GM19324 (cell line): Measurements from ENCODE around the gene OTUB2.

Experiments
- ATAC-seq: cut with Tn5 transposase; IDR thresholded peaks from one replicate; pipeline ENCODE4 v1.9.1; 2021; ENCODE audit warnings: mild to moderate bottlenecking, moderate library complexity; ENCODE audit not compliant: unreplicated experiment, low FRiP score

Gene OTUB2

DNA sequence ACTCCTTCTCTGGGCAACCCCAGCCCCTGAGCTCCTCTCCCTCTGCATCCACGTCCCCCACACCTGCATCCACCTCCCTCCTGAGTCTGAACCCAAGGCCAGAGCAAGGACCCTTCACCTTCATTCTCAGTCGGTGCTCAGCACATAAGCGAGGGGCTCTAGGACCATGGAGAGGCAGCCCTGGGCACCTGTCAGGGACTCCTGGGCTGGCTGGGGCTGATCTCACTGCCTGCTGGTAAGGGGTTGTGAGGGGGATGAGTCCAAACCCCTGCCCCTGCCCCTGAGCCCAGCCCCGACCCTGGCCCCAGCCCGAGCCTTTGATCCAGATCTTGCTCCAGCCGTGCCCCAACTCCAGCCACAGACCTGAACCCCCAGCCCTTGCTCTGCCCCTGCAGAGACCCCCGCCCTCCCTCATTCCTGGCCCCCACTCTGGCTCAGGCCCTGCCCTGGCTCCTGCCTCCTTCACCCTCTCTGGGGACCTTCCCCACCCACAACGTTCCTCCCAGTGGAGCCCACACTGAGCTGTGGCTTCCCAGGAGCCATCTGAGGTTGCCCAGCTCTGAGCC, 29.9 kb upstream of the OTUB2 start:
- ATAC-seq, result no peak

- ATAC-seq, result no peak
Observed at GRCh38 chr14:93997082-93997481, 29.1 kb upstream of the OTUB2 start, which contains the start of gene CCDC197. Gene CCDC197 (plus strand): TSS chr14:93997301. CDS start chr14:93998132, 831 bp downstream.

DNA sequence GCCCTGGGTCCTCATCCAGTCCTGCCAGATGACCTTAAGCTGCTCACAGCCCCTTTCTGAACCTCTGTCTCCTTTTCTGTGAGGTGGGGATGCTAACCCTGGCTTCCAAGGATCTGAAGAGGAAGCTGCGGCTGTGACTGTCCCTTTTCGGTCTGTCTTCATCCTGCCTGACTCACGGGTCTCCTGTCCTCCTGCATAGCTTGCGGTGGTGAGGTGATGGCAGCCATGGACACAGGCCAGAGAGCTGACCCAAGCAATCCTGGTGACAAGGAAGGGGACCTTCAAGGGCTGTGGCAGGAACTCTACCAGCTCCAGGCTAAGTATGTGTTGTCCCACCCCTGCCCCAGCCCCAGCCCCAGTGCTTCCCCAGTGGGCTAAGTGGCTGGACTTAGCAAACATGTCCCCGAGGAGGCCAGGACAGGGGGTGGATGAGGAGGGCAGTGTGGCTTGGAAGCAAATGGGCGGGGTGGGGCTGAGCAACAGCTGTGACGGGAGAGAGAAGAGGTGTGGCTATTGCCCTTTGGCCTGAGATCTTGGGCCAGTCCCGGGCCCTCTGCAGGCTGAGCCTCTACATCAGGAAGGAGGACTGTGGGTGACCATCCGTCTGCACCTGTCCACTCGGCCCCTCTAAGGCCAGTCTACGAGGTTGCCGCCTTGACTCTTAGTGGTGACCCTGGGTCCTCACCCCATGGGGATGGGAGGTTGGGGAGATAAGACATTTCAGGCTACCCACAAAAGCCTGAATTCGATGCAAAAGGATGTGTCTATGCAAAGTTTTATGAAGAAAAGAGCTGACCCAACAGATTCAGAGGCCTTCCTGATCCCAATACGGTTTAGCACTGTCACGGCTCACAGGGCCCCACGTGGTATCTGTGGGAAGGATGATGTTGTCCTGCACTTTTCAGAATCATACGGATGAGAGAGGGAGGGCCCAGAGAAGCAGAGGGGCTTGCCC, 27.9 kb upstream of the OTUB2 start:
- ATAC-seq, result no peak

GRCh38 chr14:93998871-93999403, 27.2 kb upstream of the OTUB2 start:
- ATAC-seq, result no peak

GRCh38 chr14:93999573-93999972, 26.6 kb upstream of the OTUB2 start:
- ATAC-seq, result no peak

DNA sequence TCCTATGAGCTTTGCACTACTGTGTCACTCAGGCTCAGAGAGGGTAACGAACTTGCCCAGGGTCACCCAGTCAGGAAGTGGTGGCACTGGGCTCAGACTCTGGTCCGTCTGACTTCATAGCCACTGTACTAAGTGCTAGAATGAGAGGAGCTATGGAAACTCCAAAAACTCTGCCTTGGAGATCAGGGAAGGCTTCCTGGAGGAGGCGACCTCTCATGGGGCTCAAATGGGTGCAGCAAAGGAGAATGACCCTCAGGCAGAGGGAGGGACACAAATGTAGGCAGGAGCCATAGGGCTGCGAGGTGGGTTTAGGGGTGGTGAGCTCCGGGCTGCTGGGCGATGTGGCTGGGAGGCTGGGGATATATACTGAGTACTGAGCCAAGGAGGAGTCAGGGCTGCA, 25.9 kb upstream of the OTUB2 start:
- no peak for ATAC-seq

- no peak for ATAC-seq
Observed at GRCh38 chr14:94001016-94001415, 25.1 kb upstream of the OTUB2 start.

DNA sequence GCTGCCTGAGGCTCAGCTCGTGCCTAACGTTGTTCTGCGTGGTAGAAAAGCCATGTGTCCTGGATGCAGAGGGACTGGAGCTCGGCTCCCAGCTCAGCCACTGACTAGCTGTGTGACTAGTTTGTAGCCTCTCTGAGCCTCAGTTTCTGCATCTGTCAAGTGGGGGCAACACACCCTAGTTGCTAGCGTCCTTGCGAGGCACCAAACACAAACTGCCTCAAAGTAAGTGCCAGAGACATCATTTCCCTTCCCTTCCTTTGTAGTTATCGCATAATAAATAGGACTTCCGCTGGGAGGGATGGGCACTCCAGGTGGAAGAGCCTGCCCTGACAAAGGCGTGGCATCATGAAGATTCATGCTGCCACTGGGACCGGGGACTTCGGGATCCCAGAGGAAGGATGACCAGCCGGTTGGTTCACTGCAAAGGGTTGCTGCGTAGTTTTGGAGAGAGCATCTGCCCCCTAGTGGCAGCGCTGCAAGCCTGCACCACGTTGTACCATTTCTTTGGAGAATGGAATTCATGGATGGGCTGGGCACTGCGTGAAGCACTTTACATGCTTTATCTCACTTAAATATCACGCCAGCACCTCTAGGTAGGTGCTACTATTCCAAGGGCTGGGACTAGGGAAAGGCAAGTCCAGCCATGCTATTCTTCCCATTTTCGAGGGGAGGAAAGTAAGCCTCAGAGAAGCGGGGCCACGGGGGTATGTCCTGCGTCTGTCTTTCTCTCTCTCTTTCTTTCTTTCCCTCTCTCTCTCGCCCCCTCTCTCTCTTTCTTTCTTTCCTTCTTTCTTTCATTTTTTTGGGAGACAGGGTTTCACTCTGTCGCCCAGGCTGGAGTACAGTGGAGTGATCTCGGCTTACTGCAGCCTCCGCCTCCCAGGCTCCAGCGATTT, 24.4 kb upstream of the OTUB2 start:
- peak; percentile 48 for ATAC-seq

- ATAC-seq, result no peak
Observed at GRCh38 chr14:94003397-94003796, 22.7 kb upstream of the OTUB2 start.

DNA sequence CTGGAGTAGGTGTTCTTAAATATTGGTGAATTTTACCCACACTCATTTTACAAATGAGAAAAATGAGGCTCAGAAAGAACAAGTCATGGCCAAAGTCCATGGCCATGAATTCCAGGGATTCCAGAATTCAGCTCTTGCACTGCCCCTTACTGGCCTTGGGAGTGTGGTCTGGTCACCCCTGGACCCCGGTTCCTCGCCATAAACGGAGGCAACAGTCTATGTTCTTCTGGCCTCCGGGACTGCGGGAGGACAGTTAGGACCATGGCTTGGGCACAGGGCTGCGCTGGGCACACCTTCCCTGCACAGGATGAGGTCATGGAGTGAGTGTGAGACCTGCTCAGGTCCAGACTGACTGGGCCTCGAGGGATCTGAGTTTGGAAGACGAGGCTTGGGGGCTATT, 22.1 kb upstream of the OTUB2 start:
- no peak for ATAC-seq

GRCh38 chr14:94005324-94006073, 20.6 kb upstream of the OTUB2 start:
- ATAC-seq, result no peak

DNA sequence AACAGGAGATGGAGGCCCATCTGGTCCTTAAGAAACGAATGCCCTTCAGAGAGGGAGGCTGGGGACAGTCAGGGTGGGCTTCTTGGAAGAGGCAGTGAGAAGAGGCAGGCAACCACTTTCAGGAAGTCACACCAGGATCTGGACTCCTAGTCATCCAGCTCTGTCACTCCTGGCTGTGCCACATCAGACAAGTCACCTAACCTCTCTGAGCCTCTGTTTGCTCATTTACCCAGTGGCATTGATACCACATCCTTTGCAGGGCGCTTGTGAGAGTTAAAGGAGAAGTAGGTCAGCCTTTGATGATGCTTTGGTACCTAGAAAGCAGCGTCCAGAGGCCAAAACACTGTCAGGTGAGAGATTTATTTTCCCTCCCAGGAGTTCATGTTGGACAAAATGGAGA, 17.9 kb upstream of the OTUB2 start:
- ATAC-seq, result no peak

GRCh38 chr14:94009767-94010166, 16.4 kb upstream of the OTUB2 start:
- no peak for ATAC-seq

DNA sequence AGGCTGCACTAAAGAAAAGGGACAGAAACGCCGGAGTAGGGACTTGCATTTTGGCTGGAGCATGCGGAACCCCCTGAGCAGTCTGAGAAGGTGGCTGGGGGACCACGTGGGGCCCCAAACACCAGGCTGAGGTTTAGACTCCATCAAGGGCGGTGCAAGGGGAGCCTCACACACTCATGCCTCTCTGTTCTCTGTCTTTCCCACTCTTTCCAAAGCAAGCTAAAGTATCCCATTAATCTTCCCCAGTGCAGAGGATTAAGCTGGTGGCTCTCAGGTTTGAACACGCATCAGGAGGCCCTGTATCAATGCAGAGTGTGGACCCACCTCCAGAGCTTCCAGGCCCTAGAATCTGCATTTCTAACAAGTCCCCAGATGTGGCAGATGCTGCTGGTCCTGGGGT, 15.5 kb upstream of the OTUB2 start:
- ATAC-seq, result no peak

GRCh38 chr14:94011795-94012194, 14.3 kb upstream of the OTUB2 start:
- ATAC-seq, result no peak

DNA sequence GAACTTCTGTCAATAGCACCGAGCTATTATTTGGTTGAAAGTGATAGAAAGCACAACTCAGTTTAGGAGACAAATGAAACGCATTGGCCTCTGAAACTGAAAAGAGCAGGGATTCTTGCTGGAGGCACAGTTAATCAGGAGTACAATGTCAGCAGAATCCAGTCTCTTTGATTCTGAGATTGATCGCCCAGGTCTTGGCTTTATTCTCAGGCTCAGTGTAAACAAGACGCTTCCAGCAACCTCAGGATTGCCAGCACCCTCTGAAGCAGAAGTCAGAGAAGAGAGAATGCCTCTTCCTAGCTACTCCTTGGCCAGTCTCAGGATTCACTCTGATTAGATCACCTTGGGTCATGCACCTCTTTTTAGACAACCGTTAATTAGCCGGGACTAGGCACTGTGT, 11.8 kb upstream of the OTUB2 start:
- no peak for ATAC-seq

DNA sequence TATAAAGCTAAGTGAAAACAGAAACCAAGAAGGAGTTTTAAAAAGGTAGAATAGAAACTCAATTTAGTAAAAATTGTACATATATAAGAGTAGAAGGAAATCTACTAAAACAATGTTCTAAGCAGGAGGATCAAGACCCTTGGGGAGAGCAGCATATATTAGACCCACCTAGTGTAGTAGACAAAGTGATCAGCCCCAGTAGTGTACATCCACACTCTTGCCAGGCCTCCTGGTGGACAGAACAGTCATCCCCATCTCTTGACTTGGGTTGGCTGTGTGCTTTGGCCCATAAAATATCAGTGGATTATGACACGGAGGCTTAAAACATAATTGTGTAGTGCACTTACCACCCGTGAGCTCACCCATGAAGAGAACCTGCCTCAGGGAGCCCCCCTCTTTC, 10.9 kb upstream of the OTUB2 start:
- no peak for ATAC-seq

DNA sequence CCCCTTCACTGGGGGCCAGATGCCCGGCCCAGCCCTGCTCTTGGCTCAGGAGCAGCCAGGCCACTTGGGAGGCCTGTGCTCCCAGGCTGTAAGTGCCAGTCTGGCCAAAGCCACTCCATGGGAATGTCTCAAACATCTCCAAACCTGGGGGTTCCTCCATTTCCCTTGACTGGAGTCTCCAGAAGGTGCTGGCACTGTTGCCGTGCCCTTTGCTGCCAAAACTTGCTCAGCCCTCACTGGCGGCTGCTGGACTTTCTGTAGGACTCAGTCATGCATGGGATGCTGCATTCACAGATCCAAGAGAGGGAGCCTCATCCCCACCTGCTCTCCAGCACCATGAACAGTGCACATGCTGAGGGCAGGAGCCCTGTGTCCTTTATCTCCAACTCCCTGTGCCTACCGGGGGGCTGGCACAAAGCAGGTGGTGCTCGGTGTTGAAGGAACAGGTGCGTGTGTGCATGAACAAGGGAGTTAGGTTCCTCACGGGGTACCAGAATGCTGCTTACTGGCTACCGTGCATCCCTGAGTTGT, 9.6 kb upstream of the OTUB2 start:
- ATAC-seq, result no peak

DNA sequence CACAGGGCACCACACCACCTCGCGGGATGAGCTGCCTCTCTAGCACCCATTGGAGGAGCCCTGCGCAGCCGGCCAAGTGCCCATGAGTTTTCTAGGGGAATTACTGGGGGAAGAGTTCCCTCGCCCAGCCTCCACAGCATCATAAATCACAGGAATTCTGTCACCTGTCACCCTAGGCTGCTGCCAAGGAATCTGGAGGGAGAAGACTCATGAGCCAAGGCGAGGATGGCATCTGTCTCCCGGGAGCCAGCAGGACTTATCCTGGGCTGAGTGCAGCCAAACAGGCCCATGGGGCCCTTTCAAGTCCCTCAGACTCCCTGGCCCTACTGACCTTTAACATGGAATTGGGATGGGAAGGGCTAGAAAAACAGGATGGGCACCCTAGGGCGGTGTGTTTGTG, 7.8 kb upstream of the OTUB2 start:
- no peak for ATAC-seq

DNA sequence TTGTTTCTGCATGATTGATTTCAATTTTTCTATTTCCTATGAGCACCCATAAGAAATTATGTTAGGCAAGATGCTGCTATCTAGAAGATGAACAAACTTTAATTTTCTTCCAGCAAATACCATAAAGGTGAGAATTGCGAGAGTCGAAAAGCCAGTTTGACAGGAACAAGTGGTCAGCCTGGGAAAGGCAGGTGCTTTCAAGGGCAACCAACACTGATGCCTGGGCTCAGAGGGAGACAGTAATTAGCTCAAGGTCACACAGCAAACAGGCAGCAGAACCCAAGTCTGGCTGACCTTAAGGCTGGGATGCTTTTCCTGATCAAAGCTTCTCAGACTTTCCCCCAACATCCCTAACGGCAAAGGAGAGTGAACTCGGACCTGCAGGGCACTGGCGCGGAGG, 6.8 kb upstream of the OTUB2 start:
- ATAC-seq, result no peak
